22Rv1 (cell line): ENCODE results near the gene ARFGAP3.

Source experiments
- ZFX ChIP-seq: fragments of 450-650 bp; IDR thresholded peaks from 2 replicates; pipeline ENCODE4 v1.6.1; 2017; ENCODE audit warnings: antibody characterized with exemption, borderline replicate concordance
- TF ChIP-seq, protein P1 (sequence below): fragments of 450-650 bp; IDR thresholded peaks from 2 replicates; pipeline ENCODE4 v1.5.1; 2017; ENCODE audit warnings: mild to moderate bottlenecking

DNA sequence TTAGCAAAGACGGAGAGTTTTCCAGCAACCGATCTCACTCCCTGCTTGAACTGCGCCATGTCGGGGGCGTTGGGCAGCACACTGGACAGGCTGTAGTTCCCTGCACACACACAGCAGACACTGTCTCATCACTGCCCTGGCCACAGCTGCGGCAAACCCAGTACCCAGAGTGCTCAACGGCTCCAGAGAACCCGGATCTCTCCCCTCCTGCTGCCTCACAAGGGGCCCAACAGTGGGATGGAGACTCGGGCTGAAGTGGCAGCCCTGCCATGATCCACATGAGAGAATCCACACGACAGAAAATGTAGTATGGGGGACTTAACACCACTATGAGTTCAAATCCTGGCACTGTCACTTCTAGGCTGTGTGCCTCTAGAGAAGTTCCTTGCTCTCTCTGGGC lies 58.0 kb downstream of the ARFGAP3 start:
- TF ChIP-seq, protein P1, sequence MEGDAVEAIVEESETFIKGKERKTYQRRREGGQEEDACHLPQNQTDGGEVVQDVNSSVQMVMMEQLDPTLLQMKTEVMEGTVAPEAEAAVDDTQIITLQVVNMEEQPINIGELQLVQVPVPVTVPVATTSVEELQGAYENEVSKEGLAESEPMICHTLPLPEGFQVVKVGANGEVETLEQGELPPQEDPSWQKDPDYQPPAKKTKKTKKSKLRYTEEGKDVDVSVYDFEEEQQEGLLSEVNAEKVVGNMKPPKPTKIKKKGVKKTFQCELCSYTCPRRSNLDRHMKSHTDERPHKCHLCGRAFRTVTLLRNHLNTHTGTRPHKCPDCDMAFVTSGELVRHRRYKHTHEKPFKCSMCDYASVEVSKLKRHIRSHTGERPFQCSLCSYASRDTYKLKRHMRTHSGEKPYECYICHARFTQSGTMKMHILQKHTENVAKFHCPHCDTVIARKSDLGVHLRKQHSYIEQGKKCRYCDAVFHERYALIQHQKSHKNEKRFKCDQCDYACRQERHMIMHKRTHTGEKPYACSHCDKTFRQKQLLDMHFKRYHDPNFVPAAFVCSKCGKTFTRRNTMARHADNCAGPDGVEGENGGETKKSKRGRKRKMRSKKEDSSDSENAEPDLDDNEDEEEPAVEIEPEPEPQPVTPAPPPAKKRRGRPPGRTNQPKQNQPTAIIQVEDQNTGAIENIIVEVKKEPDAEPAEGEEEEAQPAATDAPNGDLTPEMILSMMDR, result no peak
- no peak for TF ChIP-seq ZFX
